CD4-positive, alpha-beta T cell (primary cell): Measurements from ENCODE around the gene SLAMF7. TPM values are rescaled to one million over a fixed set of nuclear protein-coding genes. Genes with fewer than 3 reads are reported as not detected.

Experiments used
- ATAC-seq: fragments of 200-7000 bp; cut with Tn5 transposase; one replicate; pipeline ENCODE4 v1.10.0; 2022; ENCODE audit warnings: mild to moderate bottlenecking; ENCODE audit not compliant: poor library complexity
- CTCF ChIA-PET: fragments of 350-600 bp; sonication (Branson Sonifier 250); formaldehyde crosslinking; loops from one replicate; lab custom pipeline; 2021; ENCODE audit warnings: antibody characterized with exemption, inconsistent platforms; lab: Charles Lee
- POLR2A ChIA-PET: fragments of 350-600 bp; sonication (Branson Sonifier 250); formaldehyde crosslinking; loops from one replicate; lab custom pipeline; 2021; ENCODE audit warnings: antibody characterized with exemption, inconsistent platforms; lab: Charles Lee
- DNase-seq, 14 experiments: peaks; one replicate each; pipeline ENCODE4 v3.0.0-alpha.2; 2013 to 2020; ENCODE audit warnings: mixed read lengths in 2 of 14
- H3K27ac ChIP-seq, 2 donors: one replicate each; pipeline versions ENCODE4 v1.5.1 to v1.7.0; 2013; ENCODE audit warnings: low read length in 2 of 2, low read depth in 1 of 2, mild to moderate bottlenecking in 1 of 2
- H3K27me3 ChIP-seq, 2 experiments: 1 replicate in 1 of 2; 2 replicates in 1 of 2; pipeline versions ENCODE4 v1.6.1 to v1.7.0; 2013; ENCODE audit warnings: low read length in 2 of 2, control low read depth in 1 of 2, mild to moderate bottlenecking in 1 of 2, moderate library complexity in 1 of 2; ENCODE audit not compliant: insufficient read depth in 2 of 2, control insufficient read depth in 1 of 2
- H3K36me3 ChIP-seq: one replicate; pipeline ENCODE4 v1.6.1; 2013; ENCODE audit warnings: low read length, control low read depth; ENCODE audit not compliant: insufficient read depth
- H3K4me1 ChIP-seq: one replicate; pipeline ENCODE4 v1.6.1; 2013; ENCODE audit warnings: low read length, control low read depth; ENCODE audit not compliant: insufficient read depth
- H3K4me3 ChIP-seq: one replicate; pipeline ENCODE4 v1.5.1; 2013; ENCODE audit warnings: mild to moderate bottlenecking, low read length, moderate library complexity
- H3K9me3 ChIP-seq, 2 experiments: 1 replicate in 1 of 2; 2 replicates in 1 of 2; pipeline versions ENCODE4 v1.6.1 to v1.7.0; 2013; ENCODE audit warnings: low read length in 2 of 2, mild to moderate bottlenecking in 2 of 2, control low read depth in 1 of 2, moderate library complexity in 1 of 2; ENCODE audit not compliant: control insufficient read depth in 1 of 2, insufficient read depth in 1 of 2
- H3K27ac Mint-ChIP-seq: one replicate; pipeline ENCODE4 v1.8.0; 2020; ENCODE audit warnings: mixed read lengths
- H3K27me3 Mint-ChIP-seq: one replicate; pipeline ENCODE4 v1.8.0; 2021; ENCODE audit warnings: mixed read lengths
- H3K36me3 Mint-ChIP-seq: one replicate; pipeline ENCODE4 v1.8.0; 2021; ENCODE audit warnings: low read depth, mixed read lengths
- H3K4me1 Mint-ChIP-seq: one replicate; pipeline ENCODE4 v1.8.0; 2021; ENCODE audit warnings: low read depth, mixed read lengths
- H3K4me3 Mint-ChIP-seq: one replicate; pipeline ENCODE4 v1.8.0; 2020; ENCODE audit warnings: mild to moderate bottlenecking, mixed read lengths
- H3K9me3 Mint-ChIP-seq: one replicate; pipeline ENCODE4 v1.8.0; 2020; ENCODE audit warnings: mixed read lengths
- intact Hi-C, 2 experiments: fragments of 100-400 bp; cut with DNase I in 1 of 2; cut with micrococcal nuclease in 1 of 2; formaldehyde crosslinking; loops; one replicate each; pipeline versions ENCODE4 v1.15.1 to v1.9.0; 2023 to 2025; cut with DNase I, micrococcal nuclease
- total RNA-seq, 174 experiments: library from RNA in 2 of 174; stranded (reverse) in 2 of 174; gene quantifications; one replicate each; pipeline ENCODE4 v1.2.3 and lab custom pipeline; 2021 to 2026
- TF ChIP-seq, protein P1 (sequence below): fragments of 200-600 bp; IDR thresholded peaks from one replicate; pipeline ENCODE4 v1.8.0; 2022; ENCODE audit warnings: antibody characterized with exemption, mild to moderate bottlenecking

The SLAMF7 gene
- total RNA-seq, 2 experiments from 2014 or later, result 0.69 to 0.78 TPM

DNA sequence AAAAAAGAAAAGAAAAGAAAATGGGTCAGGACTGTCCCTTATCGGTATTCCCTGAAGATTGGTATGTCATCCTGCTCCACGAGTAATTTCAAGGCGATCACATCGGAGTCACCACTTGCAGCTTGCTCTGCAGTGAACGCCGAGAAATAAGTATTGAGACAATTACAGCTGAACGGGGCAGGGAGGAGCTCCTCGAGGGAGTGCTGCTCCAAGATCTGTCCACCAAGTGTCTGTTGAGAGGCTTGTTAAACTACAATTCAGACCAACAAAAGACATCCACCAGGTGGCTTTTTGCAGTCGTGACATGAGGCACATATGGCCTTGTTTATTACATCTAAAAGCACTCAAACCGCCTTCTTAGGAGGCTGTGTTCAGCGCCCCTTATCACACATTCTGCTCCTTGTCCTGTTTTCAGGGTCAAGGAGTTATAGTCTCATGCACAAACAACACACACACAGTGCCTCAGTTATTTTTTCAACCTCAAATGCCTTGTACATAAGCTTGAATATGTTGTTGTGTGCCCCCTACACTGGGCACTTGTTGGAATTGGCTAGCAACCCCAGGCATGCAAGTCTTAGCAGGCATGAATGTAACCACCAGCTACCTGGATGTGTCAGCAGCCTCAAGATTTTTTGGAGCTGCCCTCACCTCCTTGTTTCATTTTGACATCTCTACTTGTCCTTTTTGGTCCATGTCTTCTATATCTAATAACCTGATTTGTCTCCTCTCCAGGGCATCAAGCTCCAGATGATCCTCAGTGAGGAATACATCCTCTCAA, 14.4 kb upstream of the SLAMF7 start:
- Histone ChIP-seq H3K27ac (no peak overlapping the region), H3K4me3 (no peak overlapping the region), H3K4me1 (peaks cover 16% of the 10 kb centered on the region), H3K36me3 (no peaks in the 10 kb centered on the region), H3K9me3 (no peaks in the 10 kb centered on the region), H3K27me3 (no peaks in the 10 kb centered on the region)
- no peak for DNase-seq
- TF ChIP-seq, protein P1, sequence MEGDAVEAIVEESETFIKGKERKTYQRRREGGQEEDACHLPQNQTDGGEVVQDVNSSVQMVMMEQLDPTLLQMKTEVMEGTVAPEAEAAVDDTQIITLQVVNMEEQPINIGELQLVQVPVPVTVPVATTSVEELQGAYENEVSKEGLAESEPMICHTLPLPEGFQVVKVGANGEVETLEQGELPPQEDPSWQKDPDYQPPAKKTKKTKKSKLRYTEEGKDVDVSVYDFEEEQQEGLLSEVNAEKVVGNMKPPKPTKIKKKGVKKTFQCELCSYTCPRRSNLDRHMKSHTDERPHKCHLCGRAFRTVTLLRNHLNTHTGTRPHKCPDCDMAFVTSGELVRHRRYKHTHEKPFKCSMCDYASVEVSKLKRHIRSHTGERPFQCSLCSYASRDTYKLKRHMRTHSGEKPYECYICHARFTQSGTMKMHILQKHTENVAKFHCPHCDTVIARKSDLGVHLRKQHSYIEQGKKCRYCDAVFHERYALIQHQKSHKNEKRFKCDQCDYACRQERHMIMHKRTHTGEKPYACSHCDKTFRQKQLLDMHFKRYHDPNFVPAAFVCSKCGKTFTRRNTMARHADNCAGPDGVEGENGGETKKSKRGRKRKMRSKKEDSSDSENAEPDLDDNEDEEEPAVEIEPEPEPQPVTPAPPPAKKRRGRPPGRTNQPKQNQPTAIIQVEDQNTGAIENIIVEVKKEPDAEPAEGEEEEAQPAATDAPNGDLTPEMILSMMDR, result no peak
- POLR2A ChIA-PET, result interaction anchor here (0.7 to 3.8 kb wide), 5 partner anchors 17 to 73 kb away, joined by 3 to 13 read pairs (median 3); no protein-coding TSS in a partner anchor
- no peak overlapping the region for H3K4me3 Mint-ChIP-seq
- H3K36me3 Mint-ChIP-seq, result no peaks in the 10 kb centered on the region
- intact Hi-C loops, result loop anchor here in 1 of 2 experiments (5.0 kb wide), 1 partner anchor 42 kb away; no protein-coding TSS in a partner anchor
- peaks cover 31% of the 10 kb centered on the region for H3K4me1 Mint-ChIP-seq
- no peaks in the 10 kb centered on the region for H3K9me3 Mint-ChIP-seq
- H3K27ac Mint-ChIP-seq, result no peak overlapping the region
- no peak for ATAC-seq
- CTCF ChIA-PET, result interaction anchor here (0.7 to 3.7 kb wide), 6 partner anchors 42 to 281 kb away, joined by 3 to 43 read pairs (median 4); no protein-coding TSS in a partner anchor
- H3K27me3 Mint-ChIP-seq, result no peaks in the 10 kb centered on the region

DNA sequence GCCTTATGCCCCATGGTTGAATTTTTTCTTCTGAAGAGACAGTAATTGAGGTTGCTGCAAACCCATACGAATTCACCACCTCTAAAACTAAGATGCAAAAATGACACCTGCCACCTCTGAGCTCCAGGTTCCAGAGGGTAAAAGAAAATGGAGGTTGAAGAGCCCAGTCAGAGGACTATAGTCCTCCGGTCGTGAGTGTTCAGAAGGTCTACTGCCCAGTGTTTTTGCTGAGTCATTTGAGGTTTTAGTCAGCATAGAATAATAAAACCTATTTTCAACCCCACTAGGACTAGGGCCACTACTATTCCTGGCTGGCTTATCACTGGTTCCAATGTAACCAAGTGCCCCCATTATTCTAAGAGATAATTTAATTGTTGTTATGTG, 12.9 kb upstream of the SLAMF7 start:
- Histone ChIP-seq H3K9me3 (no peaks in the 10 kb centered on the region), H3K4me1 (peaks cover 16% of the 10 kb centered on the region), H3K36me3 (no peaks in the 10 kb centered on the region), H3K27ac (no peak overlapping the region), H3K4me3 (no peak overlapping the region), H3K27me3 (no peaks in the 10 kb centered on the region)
- intact Hi-C loops, result loop anchor here (1.0 to 5.0 kb wide), 8 partner anchors 42 to 265 kb away; partner anchors contain the start of gene ITLN1 (in 2 of the 2)
- ATAC-seq (no peak), DNase-seq (no peak)
- CTCF ChIA-PET, result interaction anchor here (0.8 to 3.7 kb wide), 9 partner anchors 10 to 159 kb away, joined by 3 to 43 read pairs (median 4); partner anchors contain the start of gene ITLN1
- no peak overlapping the region for H3K27ac Mint-ChIP-seq
- no peaks in the 10 kb centered on the region for H3K9me3 Mint-ChIP-seq
- no peaks in the 10 kb centered on the region for H3K36me3 Mint-ChIP-seq
- POLR2A ChIA-PET, result interaction anchor here (1.6 to 3.8 kb wide), 4 partner anchors 19 to 70 kb away, joined by 3 to 13 read pairs (median 6); partner anchors contain the start of gene LY9
- no peak overlapping the region for H3K4me3 Mint-ChIP-seq
- peaks cover 18% of the 10 kb centered on the region for H3K4me1 Mint-ChIP-seq
- H3K27me3 Mint-ChIP-seq, result no peaks in the 10 kb centered on the region
- TF ChIP-seq, protein P1, result no peak

DNA sequence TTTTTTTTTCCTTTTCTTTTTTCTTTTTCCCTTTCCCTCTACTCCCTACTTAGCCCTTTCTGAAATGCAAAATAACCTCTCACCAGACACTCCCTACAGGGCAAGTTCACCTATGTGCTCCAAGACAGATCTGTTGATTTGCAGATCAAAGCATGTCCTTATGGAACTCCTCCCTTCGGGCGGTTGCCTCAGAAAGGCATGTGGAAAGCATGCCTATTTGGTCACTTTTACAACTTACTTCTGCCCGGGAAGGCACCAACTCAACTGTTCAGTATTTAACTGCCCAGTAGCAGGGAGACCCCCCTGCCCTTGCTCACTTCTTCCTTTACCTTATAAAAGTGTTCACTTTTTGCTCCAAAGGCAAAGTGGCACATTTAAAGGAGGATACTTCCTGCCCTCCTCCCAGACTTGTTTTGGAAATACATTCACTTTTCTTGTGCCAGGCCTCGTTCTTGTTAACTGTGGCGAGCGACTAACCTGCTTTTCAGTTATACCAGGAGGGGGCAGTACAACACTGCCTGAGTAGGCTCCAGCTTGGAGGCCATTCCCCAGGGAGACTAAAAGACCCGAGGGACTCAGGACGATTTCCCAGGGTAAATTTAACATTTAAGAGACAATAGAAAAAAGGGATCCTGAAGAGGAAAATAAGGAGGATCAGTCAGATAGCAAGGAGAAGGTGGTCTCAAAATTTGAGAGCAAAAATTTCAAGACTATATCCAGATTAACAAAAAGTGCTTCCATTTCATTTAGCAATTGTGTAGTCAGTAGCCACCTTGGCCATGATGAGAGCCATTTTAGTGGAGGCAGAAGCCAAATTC, 12.3 kb upstream of the SLAMF7 start:
- Histone ChIP-seq H3K27ac (no peak overlapping the region), H3K9me3 (no peaks in the 10 kb centered on the region), H3K4me3 (no peak overlapping the region), H3K27me3 (no peaks in the 10 kb centered on the region), H3K4me1 (peaks cover 16% of the 10 kb centered on the region), H3K36me3 (no peaks in the 10 kb centered on the region)
- ATAC-seq (peak; percentile 89), DNase-seq (peak; percentile 24 to 87 (median 52))
- ChIA-PET CTCF (interaction anchor here (0.6 to 3.7 kb wide), 32 partner anchors 11 to 226 kb away, joined by 3 to 43 read pairs (median 4); partner anchors contain the start of genes ITLN1, ITLN2, LY9 and SLAMF7), POLR2A (interaction anchor here (0.7 to 3.8 kb wide), 11 partner anchors 16 to 263 kb away, joined by 3 to 13 read pairs (median 4); partner anchors contain the start of gene LY9)
- TF ChIP-seq, protein P1, result peak; percentile 94
- Mint-ChIP-seq H3K27me3 (no peaks in the 10 kb centered on the region), H3K4me1 (peaks cover 14% of the 10 kb centered on the region), H3K9me3 (no peaks in the 10 kb centered on the region), H3K27ac (no peak overlapping the region), H3K4me3 (no peak overlapping the region), H3K36me3 (no peaks in the 10 kb centered on the region)
- intact Hi-C loops, result loop anchor here (1.0 to 5.0 kb wide), 9 partner anchors 42 to 264 kb away; partner anchors contain the start of gene ITLN1 (in 2 of the 2)
